Stimulated activated CD4-positive, alpha-beta T cell treated with anti-CD3 and anti-CD28 coated beads, Interleukin-1b, Interleukin-23, amount 100 ng/mL, for 4 hours (primary cell): ENCODE results near the gene TAF11L8.
"Not testable (repeated sequence)": the region's sequence is repeated elsewhere in the genome, so short reads cannot be mapped to it uniquely, and the experiment has no call there.

ENCODE experiments used
- DNase-seq, 2 donors: peaks; one replicate each; pipeline ENCODE4 v3.0.0-alpha.2; 2020; ENCODE audit warnings: low read depth in 2 of 2

The TAF11L8 gene

GRCh38 chr5:17590860-17591259 is at the start of gene TAF11L8:
TAF11L8 (minus strand) TSS chr5:17590960.
- not testable (repeated sequence) for DNase-seq

- DNase-seq = no peak
Measured at GRCh38 chr5:17634160-17634559, 43.4 kb upstream of the TAF11L8 start, which contains the start of gene TAF11L14. TAF11L14 (plus strand) TSS chr5:17634460.

GRCh38 chr5:17631788-17632187 is 41.0 kb upstream of the TAF11L8 start, which contains the start of gene TAF11L13:
TAF11L13 (plus strand) TSS chr5:17632088.
- not testable (repeated sequence) for DNase-seq

- DNase-seq = no peak
Measured at GRCh38 chr5:17625686-17626085, 34.9 kb upstream of the TAF11L8 start.

- DNase-seq = no peak
Measured at GRCh38 chr5:17620627-17621026, 29.9 kb upstream of the TAF11L8 start.

GRCh38 chr5:17619354-17619753 is 28.6 kb upstream of the TAF11L8 start:
- no peak for DNase-seq

- no peak for DNase-seq
Measured at GRCh38 chr5:17614872-17615605, 24.3 kb upstream of the TAF11L8 start.

- not testable (repeated sequence) for DNase-seq
Measured at GRCh38 chr5:17610092-17610491, 19.3 kb upstream of the TAF11L8 start, which contains the start of gene TAF11L12. TAF11L12 (plus strand) TSS chr5:17610392.

GRCh38 chr5:17607461-17607860 is 16.7 kb upstream of the TAF11L8 start:
- DNase-seq = not testable (repeated sequence)

GRCh38 chr5:17604951-17605350 is 14.2 kb upstream of the TAF11L8 start:
- DNase-seq = no peak

GRCh38 chr5:17603880-17604279 is 13.1 kb upstream of the TAF11L8 start, which contains the start of gene TAF11L11:
TAF11L11 (plus strand) TSS chr5:17604183.
- not testable (repeated sequence) for DNase-seq

- DNase-seq = not testable (repeated sequence)
Measured at GRCh38 chr5:17597728-17598127, 7.0 kb upstream of the TAF11L8 start, which contains the start of gene TAF11L10. TAF11L10 (minus strand) TSS chr5:17597828.

- DNase-seq = not testable (repeated sequence)
Measured at GRCh38 chr5:17594255-17594654, 3.5 kb upstream of the TAF11L8 start, which contains the start of gene TAF11L9. TAF11L9 (minus strand) TSS chr5:17594394.

- not testable (repeated sequence) for DNase-seq
Measured at GRCh38 chr5:17585658-17586057, 5.1 kb downstream of the TAF11L8 start, which contains the start of gene TAF11L7. TAF11L7 (minus strand) TSS chr5:17585758.
